Activated naive CD8-positive, alpha-beta T cell treated with anti-CD3 and anti-CD28 coated beads for 36 hours (primary cell): ENCODE results near the gene GPR32. TPM values are rescaled to one million over a fixed set of nuclear protein-coding genes. Genes with fewer than 3 reads are reported as not detected.

Experiments used
- DNase-seq: peaks from one replicate; pipeline ENCODE4 v3.0.0; 2021
- H3K27ac Mint-ChIP-seq: one replicate; pipeline ENCODE4 v1.8.0; 2022; ENCODE audit warnings: mild to moderate bottlenecking, moderate library complexity, mixed read lengths
- H3K27me3 Mint-ChIP-seq: one replicate; pipeline ENCODE4 v1.8.0; 2022; ENCODE audit warnings: mild to moderate bottlenecking, mixed read lengths
- H3K36me3 Mint-ChIP-seq: one replicate; pipeline ENCODE4 v1.8.0; 2021; ENCODE audit warnings: mild to moderate bottlenecking, mixed read lengths
- H3K4me1 Mint-ChIP-seq: one replicate; pipeline ENCODE4 v1.8.0; 2021; ENCODE audit warnings: mixed read lengths
- H3K4me3 Mint-ChIP-seq: one replicate; pipeline ENCODE4 v1.8.0; 2022; ENCODE audit warnings: mild to moderate bottlenecking, moderate library complexity, mixed read lengths
- H3K9me3 Mint-ChIP-seq: one replicate; pipeline ENCODE4 v1.8.0; 2022; ENCODE audit warnings: mixed read lengths
- total RNA-seq, 2 experiments: library from RNA; stranded (reverse); gene quantifications; one replicate each; pipeline ENCODE4 v1.2.3, GENCODE V29; 2021

Gene GPR32
- total RNA-seq, 2 experiments from 2014 or later, result not detected

- Mint-ChIP-seq H3K27me3 (peaks cover 90% of the 10 kb centered on the region), H3K27ac (no peak overlapping the region), H3K4me3 (no peak overlapping the region), H3K36me3 (peaks cover 2% of the 10 kb centered on the region), H3K9me3 (peaks cover 3% of the 10 kb centered on the region), H3K4me1 (peaks cover 38% of the 10 kb centered on the region)
- no peak for DNase-seq
Measured at GRCh38 chr19:50819636-50820035, 49.4 kb downstream of the GPR32 start.

DNA sequence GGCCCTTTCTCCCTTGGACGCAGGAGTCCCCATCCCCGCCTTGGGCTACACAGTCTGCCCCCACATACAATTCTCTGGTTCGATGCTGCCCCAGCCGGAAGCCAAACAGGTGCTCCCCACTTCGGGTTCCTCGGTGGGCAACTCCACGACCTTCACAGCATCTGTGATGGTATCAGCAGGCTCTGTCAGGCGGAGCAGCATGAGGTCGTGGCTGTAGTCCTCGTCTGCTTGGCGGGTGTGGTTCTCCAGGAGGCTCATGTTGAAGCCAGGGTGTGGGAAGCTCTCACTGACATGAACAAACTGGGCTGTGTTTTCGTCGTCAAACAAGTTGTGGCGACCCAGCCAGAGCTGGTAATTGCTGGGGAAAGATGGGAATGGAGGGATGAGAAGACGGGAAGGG lies 49.8 kb downstream of the GPR32 start:
- H3K4me3 Mint-ChIP-seq, result peak overlapping the region; percentile 59
- H3K4me1 Mint-ChIP-seq, result peaks cover 38% of the 10 kb centered on the region
- H3K36me3 Mint-ChIP-seq, result peaks cover 2% of the 10 kb centered on the region
- H3K27me3 Mint-ChIP-seq, result peaks cover 86% of the 10 kb centered on the region
- H3K27ac Mint-ChIP-seq, result no peak overlapping the region
- H3K9me3 Mint-ChIP-seq, result peaks cover 3% of the 10 kb centered on the region
- DNase-seq, result no peak

GRCh38 chr19:50820549-50821247 lies 50.4 kb downstream of the GPR32 start:
- Mint-ChIP-seq H3K4me1 (peaks cover 38% of the 10 kb centered on the region), H3K9me3 (peaks cover 3% of the 10 kb centered on the region), H3K36me3 (peaks cover 2% of the 10 kb centered on the region), H3K27me3 (peaks cover 80% of the 10 kb centered on the region), H3K4me3 (peak overlapping the region; percentile 59), H3K27ac (no peak overlapping the region)
- DNase-seq, result no peak

GRCh38 chr19:50821248-50821612 lies 51.0 kb downstream of the GPR32 start:
- Mint-ChIP-seq H3K27me3 (peaks cover 79% of the 10 kb centered on the region), H3K27ac (no peak overlapping the region), H3K4me3 (no peak overlapping the region), H3K9me3 (peaks cover 2% of the 10 kb centered on the region), H3K36me3 (peaks cover 2% of the 10 kb centered on the region), H3K4me1 (peaks cover 37% of the 10 kb centered on the region)
- DNase-seq, result no peak

Other genes starting within 250 kb of the GPR32 start
- gene LRRC4B, start 202.0 kb upstream of the GPR32 start, total RNA-seq, result not detected
- 1 to 10 TPM; 1.4 to 1.9 TPM for gene SYT3, start 130.6 kb upstream of the GPR32 start, total RNA-seq
- 1 to 10 TPM; 2.6 to 2.9 TPM for gene C19orf81, start 121.0 kb upstream of the GPR32 start, total RNA-seq
- gene SHANK1, start 50.7 kb upstream of the GPR32 start, total RNA-seq, result under 1 TPM; 0.04 to 0.12 TPM
- gene CLEC11A, start 47.1 kb upstream of the GPR32 start, total RNA-seq, result 1 to 10 TPM; 2.2 to 3.1 TPM
- gene ACP4, start 20.0 kb downstream of the GPR32 start, total RNA-seq, result not detected
- gene KLK1, start 53.3 kb downstream of the GPR32 start, total RNA-seq, result 1 to 10 TPM in 1 of 2 experiments, under 1 TPM in 1; 0.60 to 1.1 TPM
- gene KLK15, start 63.1 kb downstream of the GPR32 start, total RNA-seq, result not detected
- not detected for gene KLK3, start 84.5 kb downstream of the GPR32 start, total RNA-seq
- gene KLK2, start 103.0 kb downstream of the GPR32 start, total RNA-seq, result under 1 TPM; 0.38 to 0.45 TPM
- gene KLK4, start 140.9 kb downstream of the GPR32 start, total RNA-seq, result not detected
- not detected for gene KLK5, start 182.6 kb downstream of the GPR32 start, total RNA-seq
- gene KLK6, start 199.1 kb downstream of the GPR32 start, total RNA-seq, result not detected
- not detected for gene KLK7, start 213.5 kb downstream of the GPR32 start, total RNA-seq
- not detected for gene KLK8, start 231.1 kb downstream of the GPR32 start, total RNA-seq
- gene KLK10, start 249.2 kb downstream of the GPR32 start, total RNA-seq, result not detected